OCI-LY3 (cell line): ENCODE measurements around the gene TNC.

Experiments used
- H2AFZ ChIP-seq: fragments of 200-600, 300-600 bp; shearing (Covaris generic); 2 replicates; pipeline ENCODE4 v1.6.0; 2014; ENCODE audit warnings: antibody characterized with exemption, low read depth, low read length
- H3K27ac ChIP-seq: fragments of 200-600, 300-600 bp; sonication (generic); 2 replicates; pipeline ENCODE4 v1.5.1; 2014; ENCODE audit warnings: mild to moderate bottlenecking, low read length, moderate library complexity, mixed read lengths
- H3K27me3 ChIP-seq: fragments of 200-600, 300-600 bp; sonication (generic); 2 replicates; pipeline ENCODE4 v1.6.1; 2014; ENCODE audit warnings: low read depth, low read length, mixed read lengths
- H3K36me3 ChIP-seq: fragments of 200-600, 300-600 bp; sonication (generic); replicated peaks from 2 replicates; pipeline ENCODE3; 2014; ENCODE audit warnings: low read depth, low read length, mixed read lengths
- H3K4me1 ChIP-seq: fragments of 300-600, 200-600 bp; sonication (generic); 2 replicates; pipeline ENCODE4 v1.6.1; 2014; ENCODE audit warnings: low read length, mixed read lengths
- H3K4me2 ChIP-seq: fragments of 200-600, 300-600 bp; sonication (generic); 2 replicates; pipeline ENCODE4 v1.6.1; 2014; ENCODE audit warnings: low read length, mixed read lengths
- H3K4me3 ChIP-seq: fragments of 300-600, 200-600 bp; sonication (generic); 2 replicates; pipeline ENCODE4 v1.5.1; 2014; ENCODE audit warnings: antibody characterized with exemption, mild to moderate bottlenecking, low read length, moderate library complexity
- H3K79me2 ChIP-seq: fragments of 300-600, 200-600 bp; shearing (Covaris generic); 2 replicates; pipeline ENCODE4 v1.6.1; 2014; ENCODE audit warnings: mild to moderate bottlenecking, low read length, mixed read lengths
- H3K9ac ChIP-seq: fragments of 300-600, 200-600 bp; shearing (Covaris generic); 2 replicates; pipeline ENCODE4 v1.6.0; 2014; ENCODE audit warnings: mild to moderate bottlenecking, low read length, moderate library complexity
- H3K9me3 ChIP-seq: fragments of 200-600, 300-600 bp; shearing (Covaris generic); 2 replicates; pipeline ENCODE4 v1.6.1; 2014; ENCODE audit warnings: low read length, mixed read lengths; ENCODE audit not compliant: insufficient read depth
- H4K20me1 ChIP-seq: fragments of 200-600, 300-600 bp; sonication (generic); 2 replicates; pipeline ENCODE4 v1.6.1; 2016; ENCODE audit warnings: low read length, mixed read lengths; ENCODE audit not compliant: insufficient read depth
- EZH2phosphoT487 ChIP-seq: fragments of 200-600 bp; shearing (Covaris generic); IDR thresholded peaks from 2 replicates; pipeline ENCODE4 v1.6.1; 2018; ENCODE audit warnings: antibody characterized with exemption, mixed run types, low read depth
- TF ChIP-seq, protein P1 (sequence below): fragments of 200-600, 300-600 bp; sonication (generic); IDR thresholded peaks from 2 replicates; pipeline ENCODE4 v1.5.1; 2014; ENCODE audit warnings: antibody characterized with exemption, low read length, low read depth

The TNC gene

DNA sequence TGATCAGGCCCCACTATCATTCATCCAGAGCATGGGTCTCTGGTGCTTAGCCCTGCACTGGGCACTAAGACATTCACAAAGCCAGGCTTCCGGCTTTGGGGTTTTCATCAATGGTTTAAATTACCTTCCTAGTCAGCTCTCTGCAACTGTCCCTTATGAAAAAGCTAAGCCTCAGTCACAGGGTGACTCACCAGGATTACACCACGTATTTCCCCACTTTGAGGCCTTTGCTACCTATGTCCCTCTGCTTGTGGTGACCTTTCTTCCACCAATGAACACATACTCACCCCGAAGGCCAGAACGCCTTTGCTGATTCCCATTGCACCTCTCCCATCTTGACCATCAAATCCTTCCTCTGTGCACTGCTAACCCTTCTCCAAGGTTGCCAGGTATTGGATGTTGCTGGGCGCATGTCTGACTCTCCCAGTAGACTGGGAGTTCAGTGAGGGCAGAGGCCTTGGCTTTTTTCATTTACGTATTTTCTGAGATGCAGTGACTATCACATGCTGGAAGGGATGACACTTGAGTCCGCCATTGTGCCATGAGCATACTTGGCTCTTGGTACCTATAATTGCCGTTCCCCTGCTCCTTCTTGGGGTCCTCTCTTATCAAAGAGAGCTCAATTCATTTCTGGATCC is 128.9 kb downstream of the TNC start:
- H3K36me3 ChIP-seq = no peaks in the 10 kb centered on the region
- H4K20me1 ChIP-seq = no peaks in the 10 kb centered on the region
- no peaks in the 10 kb centered on the region for H3K9me3 ChIP-seq
- TF ChIP-seq, protein P1, sequence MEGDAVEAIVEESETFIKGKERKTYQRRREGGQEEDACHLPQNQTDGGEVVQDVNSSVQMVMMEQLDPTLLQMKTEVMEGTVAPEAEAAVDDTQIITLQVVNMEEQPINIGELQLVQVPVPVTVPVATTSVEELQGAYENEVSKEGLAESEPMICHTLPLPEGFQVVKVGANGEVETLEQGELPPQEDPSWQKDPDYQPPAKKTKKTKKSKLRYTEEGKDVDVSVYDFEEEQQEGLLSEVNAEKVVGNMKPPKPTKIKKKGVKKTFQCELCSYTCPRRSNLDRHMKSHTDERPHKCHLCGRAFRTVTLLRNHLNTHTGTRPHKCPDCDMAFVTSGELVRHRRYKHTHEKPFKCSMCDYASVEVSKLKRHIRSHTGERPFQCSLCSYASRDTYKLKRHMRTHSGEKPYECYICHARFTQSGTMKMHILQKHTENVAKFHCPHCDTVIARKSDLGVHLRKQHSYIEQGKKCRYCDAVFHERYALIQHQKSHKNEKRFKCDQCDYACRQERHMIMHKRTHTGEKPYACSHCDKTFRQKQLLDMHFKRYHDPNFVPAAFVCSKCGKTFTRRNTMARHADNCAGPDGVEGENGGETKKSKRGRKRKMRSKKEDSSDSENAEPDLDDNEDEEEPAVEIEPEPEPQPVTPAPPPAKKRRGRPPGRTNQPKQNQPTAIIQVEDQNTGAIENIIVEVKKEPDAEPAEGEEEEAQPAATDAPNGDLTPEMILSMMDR = no peak
- no peak for TF ChIP-seq EZH2phosphoT487
- peaks cover 42% of the 10 kb centered on the region for H3K27me3 ChIP-seq
- peaks cover 16% of the 10 kb centered on the region for H3K4me1 ChIP-seq
- H2AFZ ChIP-seq = no peak overlapping the region
- H3K79me2 ChIP-seq = no peaks in the 10 kb centered on the region
- no peak overlapping the region for H3K9ac ChIP-seq
- H3K27ac ChIP-seq = peak overlapping the region; percentile 43; the same call in 1 of the 2 replicates
- no peak overlapping the region for H3K4me3 ChIP-seq
- peak overlapping the region; percentile 1; the same call in 1 of the 2 replicates for H3K4me2 ChIP-seq

DNA sequence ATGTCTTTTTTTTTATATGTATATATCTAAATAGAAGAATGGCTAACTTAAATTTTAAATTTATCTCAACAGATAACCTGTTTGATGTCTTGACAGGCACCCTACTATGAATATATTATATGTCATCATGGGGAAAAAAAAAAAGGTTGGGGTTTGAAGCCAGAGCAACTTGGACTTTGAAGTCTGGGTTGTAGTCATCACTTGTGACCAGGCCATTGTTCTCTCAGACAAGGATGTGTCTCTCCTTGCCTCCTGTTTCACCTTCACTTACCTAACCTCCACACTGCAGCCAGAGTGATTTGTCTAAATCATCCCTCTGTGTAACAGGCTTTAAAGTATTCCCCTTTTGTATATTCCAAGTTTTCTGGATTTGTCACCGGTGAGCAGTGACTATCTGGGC is 130.8 kb downstream of the TNC start:
- Histone ChIP-seq H3K27ac (no peak overlapping the region), H3K79me2 (no peaks in the 10 kb centered on the region), H2AFZ (no peak overlapping the region)

DNA sequence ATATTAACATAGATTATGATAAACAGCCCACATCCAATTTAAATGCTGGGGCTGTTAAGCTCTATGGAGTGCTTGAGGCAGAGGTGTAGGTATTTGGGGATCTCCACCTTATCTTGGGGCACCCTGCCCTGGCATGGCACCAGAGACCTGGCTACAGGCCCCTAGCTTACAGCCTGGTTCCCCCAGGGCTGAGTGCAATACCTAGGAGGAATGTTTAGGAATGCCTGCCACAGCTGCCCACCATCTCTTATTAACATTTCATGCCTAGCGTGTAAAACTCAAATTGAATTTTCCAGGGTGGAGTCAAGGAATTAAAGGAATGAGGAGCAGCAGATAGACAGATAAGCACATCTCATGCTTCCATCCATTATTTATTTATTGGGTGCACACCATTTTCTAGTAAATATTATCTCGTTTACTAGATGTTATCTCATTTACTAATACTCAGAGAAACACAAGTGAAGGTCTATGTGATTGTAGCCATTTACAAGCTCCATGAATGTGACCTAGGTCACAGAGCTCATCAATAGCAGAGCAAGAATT is 131.9 kb downstream of the TNC start:
- Histone ChIP-seq H3K27me3 (peaks cover 57% of the 10 kb centered on the region), H3K4me3 (no peak overlapping the region), H3K36me3 (no peaks in the 10 kb centered on the region), H3K4me1 (peaks cover 16% of the 10 kb centered on the region), H4K20me1 (no peaks in the 10 kb centered on the region), H2AFZ (no peak overlapping the region), H3K79me2 (no peaks in the 10 kb centered on the region), H3K9ac (no peak overlapping the region), H3K4me2 (no peak overlapping the region), H3K9me3 (no peaks in the 10 kb centered on the region), H3K27ac (no peak overlapping the region)
- TF ChIP-seq EZH2phosphoT487 = no peak
- TF ChIP-seq, protein P1 = no peak

More for the DNA sequence above, 130.8 kb downstream of the TNC start:
- no peak overlapping the region for H3K4me2 ChIP-seq
- peaks cover 55% of the 10 kb centered on the region for H3K27me3 ChIP-seq
- H3K4me1 ChIP-seq = peaks cover 16% of the 10 kb centered on the region
- H3K36me3 ChIP-seq = no peaks in the 10 kb centered on the region
- no peak overlapping the region for H3K9ac ChIP-seq
- H3K9me3 ChIP-seq = no peaks in the 10 kb centered on the region
- H3K4me3 ChIP-seq = no peak overlapping the region
- TF ChIP-seq, protein P1 = no peak
- TF ChIP-seq EZH2phosphoT487 = no peak
- H4K20me1 ChIP-seq = no peaks in the 10 kb centered on the region

DNA sequence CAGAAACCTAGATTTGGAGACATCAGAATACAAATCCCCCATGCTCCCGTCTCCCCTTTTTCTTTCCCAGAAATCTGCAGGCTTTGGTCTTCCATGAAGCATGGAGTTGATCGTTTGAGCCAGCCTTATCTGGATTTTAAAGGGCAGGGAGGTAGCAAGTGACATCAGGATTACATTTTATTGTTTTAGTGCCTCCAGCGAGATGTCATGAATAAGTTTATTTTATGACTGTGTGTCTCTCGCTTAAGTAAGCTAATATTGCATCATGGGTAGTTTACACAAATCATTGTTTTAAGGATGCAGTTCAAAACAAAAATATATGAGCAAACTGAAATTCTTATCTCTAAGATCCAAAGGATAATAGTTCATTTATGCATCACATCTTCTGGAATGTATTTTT is 136.9 kb downstream of the TNC start:
- no peak overlapping the region for H3K27ac ChIP-seq
- H3K4me3 ChIP-seq = no peak overlapping the region
- H3K36me3 ChIP-seq = no peaks in the 10 kb centered on the region
- no peaks in the 10 kb centered on the region for H3K4me1 ChIP-seq
- H4K20me1 ChIP-seq = no peaks in the 10 kb centered on the region
- peaks cover 61% of the 10 kb centered on the region for H3K27me3 ChIP-seq
- no peak overlapping the region for H3K9ac ChIP-seq
- no peak overlapping the region for H3K4me2 ChIP-seq
- TF ChIP-seq EZH2phosphoT487 = no peak
- TF ChIP-seq, protein P1 = no peak
- H3K79me2 ChIP-seq = no peaks in the 10 kb centered on the region
- no peaks in the 10 kb centered on the region for H3K9me3 ChIP-seq
- H2AFZ ChIP-seq = no peak overlapping the region
